Parathyroid adenoma (tissue), 2 donors: ENCODE measurements around the gene FAM163B.

Experiments used
- H2AFZ ChIP-seq: fragments of 300-600 bp; sonication (generic); one replicate; pipeline ENCODE4 v1.7.0; 2017; ENCODE audit warnings: antibody characterized with exemption, mild to moderate bottlenecking
- H3K27ac ChIP-seq: fragments of 300-600 bp; sonication (generic); one replicate; pipeline ENCODE4 v1.7.0; 2017
- H3K27me3 ChIP-seq: fragments of 300-600 bp; sonication (generic); one replicate; pipeline ENCODE4 v1.7.0; 2017; ENCODE audit warnings: low read length; ENCODE audit not compliant: control insufficient read depth, insufficient read depth
- H3K36me3 ChIP-seq: fragments of 300-600 bp; sonication (generic); one replicate; pipeline ENCODE4 v1.7.0; 2017; ENCODE audit warnings: low read length; ENCODE audit not compliant: control insufficient read depth, insufficient read depth
- H3K4me1 ChIP-seq: fragments of 300-600 bp; sonication (generic); one replicate; pipeline ENCODE4 v1.7.0; 2017; ENCODE audit warnings: control low read depth
- H3K4me2 ChIP-seq: fragments of 300-600 bp; sonication (generic); one replicate; pipeline ENCODE4 v1.7.0; 2017; ENCODE audit warnings: low read length
- H3K4me3 ChIP-seq: fragments of 300-600 bp; sonication (generic); one replicate; pipeline ENCODE4 v1.7.0; 2017; ENCODE audit warnings: low read depth, low read length
- H3K79me2 ChIP-seq: fragments of 300-600 bp; sonication (generic); one replicate; pipeline ENCODE4 v1.7.0; 2017; ENCODE audit warnings: control low read depth
- H3K9ac ChIP-seq: fragments of 300-600 bp; sonication (generic); one replicate; pipeline ENCODE4 v1.7.0; 2017; ENCODE audit warnings: mild to moderate bottlenecking
- H3K9me3 ChIP-seq: fragments of 300-600 bp; sonication (generic); one replicate; pipeline ENCODE4 v1.7.0; 2017; ENCODE audit warnings: low read length; ENCODE audit not compliant: control insufficient read depth
- CTCF ChIP-seq: fragments of 300-600 bp; sonication (generic); IDR thresholded peaks from one replicate; pipeline ENCODE4 v1.7.0; 2017; ENCODE audit warnings: antibody characterized with exemption, mild to moderate bottlenecking
- donor health status: primary hyperparathyroidism.

The FAM163B gene

GRCh38 chr9:133574771-133575170 lies 34.4 kb downstream of the FAM163B start:
- Histone ChIP-seq H3K9me3 (no peaks in the 10 kb centered on the region), H3K9ac (no peak overlapping the region), H3K27me3 (peaks cover 8% of the 10 kb centered on the region), H3K4me3 (no peak overlapping the region), H3K4me1 (no peaks in the 10 kb centered on the region), H3K4me2 (no peak overlapping the region), H2AFZ (no peak overlapping the region), H3K79me2 (no peaks in the 10 kb centered on the region), H3K36me3 (no peaks in the 10 kb centered on the region), H3K27ac (no peak overlapping the region)
- no peak for TF ChIP-seq CTCF

GRCh38 chr9:133573791-133574515 lies 35.2 kb downstream of the FAM163B start:
- no peaks in the 10 kb centered on the region for H3K36me3 ChIP-seq
- H3K4me1 ChIP-seq, result no peaks in the 10 kb centered on the region
- H2AFZ ChIP-seq, result no peak overlapping the region
- H3K9ac ChIP-seq, result no peak overlapping the region
- H3K4me3 ChIP-seq, result no peak overlapping the region
- peaks cover 6% of the 10 kb centered on the region for H3K27me3 ChIP-seq
- TF ChIP-seq CTCF, result no peak
- no peaks in the 10 kb centered on the region for H3K79me2 ChIP-seq
- H3K4me2 ChIP-seq, result no peak overlapping the region
- H3K27ac ChIP-seq, result no peak overlapping the region
- H3K9me3 ChIP-seq, result no peaks in the 10 kb centered on the region

- H3K27ac ChIP-seq, result no peak overlapping the region
- no peaks in the 10 kb centered on the region for H3K79me2 ChIP-seq
- no peak for TF ChIP-seq CTCF
Observed at GRCh38 chr9:133572821-133573361, 36.3 kb downstream of the FAM163B start.

GRCh38 chr9:133571896-133572595 lies 37.1 kb downstream of the FAM163B start:
- Histone ChIP-seq H3K4me2 (no peak overlapping the region), H3K27ac (no peak overlapping the region), H3K27me3 (peaks cover 4% of the 10 kb centered on the region), H3K36me3 (no peaks in the 10 kb centered on the region), H2AFZ (no peak overlapping the region), H3K9ac (no peak overlapping the region), H3K79me2 (no peaks in the 10 kb centered on the region), H3K9me3 (no peaks in the 10 kb centered on the region), H3K4me1 (no peaks in the 10 kb centered on the region), H3K4me3 (no peak overlapping the region)
- no peak for TF ChIP-seq CTCF

More at GRCh38 chr9:133572821-133573361, 36.3 kb downstream of the FAM163B start:
- Histone ChIP-seq H2AFZ (no peak overlapping the region), H3K4me1 (no peaks in the 10 kb centered on the region), H3K36me3 (no peaks in the 10 kb centered on the region), H3K9me3 (no peaks in the 10 kb centered on the region), H3K27me3 (peaks cover 4% of the 10 kb centered on the region), H3K4me3 (no peak overlapping the region), H3K4me2 (no peak overlapping the region), H3K9ac (no peak overlapping the region)
